H1 (cell line): ENCODE measurements around the gene GRIK2. TPM values are rescaled to one million over a fixed set of nuclear protein-coding genes. Genes with fewer than 3 reads are reported as not detected.

Experiments used
- ATF2 ChIP-seq: IDR thresholded peaks from 2 replicates; pipeline ENCODE4 v1.6.1; 2012; ENCODE audit warnings: low read length, inconsistent platforms
- EP300 ChIP-seq, 2 experiments: IDR thresholded peaks; 1 replicate in 1 of 2; 2 replicates in 1 of 2; pipeline ENCODE4 v1.6.1; 2011 to 2012; ENCODE audit warnings: low read depth in 2 of 2, low read length in 2 of 2, mild to moderate bottlenecking in 2 of 2, borderline replicate concordance in 1 of 2, inconsistent platforms in 1 of 2, moderate library complexity in 1 of 2
- JUND ChIP-seq: IDR thresholded peaks from 2 replicates; pipeline ENCODE4 v1.6.1; 2011; ENCODE audit warnings: mild to moderate bottlenecking, improper control_type of control experiment, low read length
- SRF ChIP-seq: IDR thresholded peaks from 2 replicates; pipeline ENCODE4 v1.6.1; 2011; ENCODE audit warnings: mild to moderate bottlenecking, low read depth, low read length, moderate library complexity
- TAF7 ChIP-seq: optimal IDR thresholded peaks from 2 replicates; pipeline ENCODE3; 2011; ENCODE audit warnings: low read depth, mild to moderate bottlenecking, inconsistent platforms, low read length, moderate library complexity, borderline replicate concordance
- YY1 ChIP-seq: IDR thresholded peaks from 2 replicates; pipeline ENCODE4 v1.6.1; 2011; ENCODE audit warnings: low read depth, mild to moderate bottlenecking, low read length
- ZNF274 ChIP-seq: IDR thresholded peaks from 2 replicates; pipeline ENCODE4 v1.7.0; 2012; ENCODE audit warnings: low read length, borderline replicate concordance; ENCODE audit errors: extremely low read depth
- polyA plus RNA-seq, 7 experiments: library from polyadenylated mRNA; depleted of rRNA in 3 of 7; stranded (reverse) in 5 of 7; unstranded in 2 of 7; fragments of >200 nt in 5 of 7; fragments of 200-250 nt in 2 of 7; gene quantifications; 1 replicate in 5 of 7; 2 replicates in 1 of 7; 4 replicates in 1 of 7; pipeline versions ENCODE4 v1.2.1 to v1.2.3, GENCODE V29; 2011 to 2013; ENCODE audit warnings: missing spikeins in 2 of 7, mixed read lengths in 2 of 7
- total RNA-seq: library from RNA; stranded (reverse); fragmentation: NEBNext Ultra II Directional; extraction: Animal tissue kit (Norgen Biotek cat#: 25700); gene quantifications from 2 replicates; pipeline ENCODE4 v1.2.1, GENCODE V29; 2021

GRIK2 gene
- total and polyA plus RNA-seq, 2 of the 8 experiments (the other 6 are each of a cell fraction or from before 2014, with no cell fraction given) = 1.8 to 2.2 TPM

GRCh38 chr6:101728956-101729355 is 335.4 kb downstream of the GRIK2 start (continued):
- TF ChIP-seq JUND = no peak
- TF ChIP-seq SRF = no peak
- no peak for TF ChIP-seq ATF2
- no peak for TF ChIP-seq ZNF274
- no peak for TF ChIP-seq TAF7
- TF ChIP-seq YY1 = no peak
- TF ChIP-seq EP300 (IDR thresholded peaks at IDR 0.05; ENCODE audit: borderline replicate concordance in 1 of 2, low read depth in 2 of 2, low read length in 2 of 2) = no peak
